PC-9 (cell line): ENCODE data around the gene RAC3. TPM values are rescaled to one million over a fixed set of nuclear protein-coding genes. Genes with fewer than 3 reads are reported as not detected.

Experiments
- BruUV-seq: library from RNA; stranded (reverse); fragments of 400-500 nt; replicated peaks from 2 replicates; lab custom pipeline; 2021; lab: Mats Ljungman, UMichigan
- CTCF ChIA-PET: fragments of 300-600 bp; sonication (Branson Sonifier 250); formaldehyde crosslinking; loops from one replicate; lab custom pipeline; 2022; ENCODE audit warnings: antibody characterized with exemption; lab: Charles Lee
- POLR2A ChIA-PET: fragments of 300-600 bp; sonication (Branson Sonifier 250); formaldehyde crosslinking; loops from one replicate; lab custom pipeline; 2022; ENCODE audit warnings: antibody characterized with exemption; ENCODE audit not compliant: unreplicated experiment; lab: Charles Lee
- DNase-seq, 2 experiments: peaks; one replicate each; pipeline versions ENCODE4 v3.0.0 to v3.0.0-alpha.2; 2015 to 2022; ENCODE audit warnings: mixed read lengths in 1 of 2
- H2AFZ ChIP-seq: fragments of 200-600 bp; sonication (generic); 2 replicates; pipeline ENCODE4 v1.8.1; 2017; ENCODE audit warnings: antibody characterized with exemption
- H3F3A ChIP-seq: fragments of 200-600 bp; sonication (generic); 2 replicates; pipeline ENCODE4 v1.8.1; 2017; ENCODE audit warnings: antibody characterized with exemption, mild to moderate bottlenecking, low read depth; ENCODE audit not compliant: insufficient read depth
- H3K27ac ChIP-seq: fragments of 200-600 bp; sonication (generic); 2 replicates; pipeline ENCODE4 v1.6.1; 2016; ENCODE audit warnings: mixed run types
- H3K27me3 ChIP-seq: fragments of 200-600 bp; sonication (generic); 2 replicates; pipeline ENCODE4 v1.6.1; 2016; ENCODE audit warnings: low read depth, mixed run types; ENCODE audit not compliant: insufficient read depth
- H3K36me3 ChIP-seq: fragments of 200-600 bp; sonication (generic); 2 replicates; pipeline ENCODE4 v1.6.1; 2016; ENCODE audit warnings: low read depth, mixed run types
- H3K4me1 ChIP-seq: fragments of 200-600 bp; sonication (generic); replicated peaks from 2 replicates; pipeline ENCODE4 v1.6.1; 2016; ENCODE audit warnings: mixed run types; ENCODE audit not compliant: insufficient read depth
- H3K4me2 ChIP-seq: fragments of 200-600 bp; sonication (generic); 2 replicates; pipeline ENCODE4 v1.6.1; 2017; ENCODE audit warnings: mixed run types
- H3K4me3 ChIP-seq: fragments of 200-600 bp; sonication (generic); 2 replicates; pipeline ENCODE4 v1.6.1; 2016; ENCODE audit warnings: mixed run types
- H3K79me2 ChIP-seq: fragments of 200-600 bp; sonication (generic); 2 replicates; pipeline ENCODE4 v1.6.1; 2017; ENCODE audit warnings: low read depth, mixed run types
- H3K9me2 ChIP-seq: fragments of 200-600 bp; sonication (generic); 2 replicates; pipeline ENCODE4 v1.8.1; 2017; ENCODE audit warnings: mild to moderate bottlenecking; ENCODE audit not compliant: insufficient read depth
- H3K9me3 ChIP-seq: fragments of 200-600 bp; sonication (generic); 2 replicates; pipeline ENCODE4 v1.8.1; 2016; ENCODE audit warnings: low read depth; ENCODE audit not compliant: insufficient read depth
- H4K20me1 ChIP-seq: fragments of 200-600 bp; sonication (generic); 2 replicates; pipeline ENCODE4 v1.8.1; 2017; ENCODE audit not compliant: insufficient read depth
- EZH2 ChIP-seq: fragments of 200-600 bp; sonication (generic); IDR thresholded peaks from 2 replicates; pipeline ENCODE4 v1.8.0; 2017; ENCODE audit warnings: antibody characterized with exemption, low read depth
- intact Hi-C: fragments of 100-400 bp; cut with micrococcal nuclease; formaldehyde crosslinking; loops from one replicate; pipeline ENCODE4 v1.10.0; 2022; ENCODE audit not compliant: unreplicated experiment
- total RNA-seq: library from RNA; stranded (reverse); gene quantifications from 2 replicates; pipeline ENCODE4 v1.2.3, GENCODE V29; 2021
- TF ChIP-seq, protein P1 (sequence below): fragments of 200-600 bp; sonication (generic); conservative IDR thresholded peaks from 2 replicates; pipeline ENCODE4 v1.6.1; 2017; ENCODE audit warnings: mixed run types, antibody characterized with exemption, mild to moderate bottlenecking, moderate library complexity

The RAC3 gene
- total RNA-seq, 1 experiment from 2014 or later, result 32.3 TPM

DNA sequence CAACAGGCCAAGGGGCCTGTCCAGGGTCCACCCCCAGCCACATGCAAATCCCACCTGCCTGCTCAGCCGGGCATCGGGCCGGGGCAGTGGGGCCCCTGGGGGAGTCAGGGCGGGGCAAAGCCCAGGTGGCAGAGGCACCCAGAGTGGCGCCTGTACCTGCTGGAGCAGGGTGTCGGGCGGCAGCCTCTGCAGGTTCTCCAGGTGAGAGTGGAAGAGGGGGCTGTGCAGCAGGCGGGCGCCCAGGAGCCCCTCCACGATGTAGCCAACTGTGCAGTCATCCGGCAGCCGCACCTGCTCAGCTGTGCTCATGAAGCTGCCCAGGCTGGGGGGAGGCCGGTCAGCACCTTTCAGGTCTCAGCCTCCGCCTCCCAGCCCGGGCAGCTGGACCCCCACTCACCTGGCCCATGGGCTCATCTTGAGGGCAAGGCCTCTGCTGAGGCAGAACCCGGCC lies 18.1 kb downstream of the RAC3 start:
- no peak for DNase-seq
- no peaks in the 10 kb centered on the region for H3K36me3 ChIP-seq
- no peaks in the 10 kb centered on the region for H3K9me2 ChIP-seq
- no peak overlapping the region for H3K4me2 ChIP-seq
- H3F3A ChIP-seq, result no peaks in the 10 kb centered on the region
- no peaks in the 10 kb centered on the region for H3K4me1 ChIP-seq
- no TSS peak for BruUV-seq
- H3K27me3 ChIP-seq, result no peaks in the 10 kb centered on the region
- TF ChIP-seq EZH2, result no peak
- TF ChIP-seq, protein P1, sequence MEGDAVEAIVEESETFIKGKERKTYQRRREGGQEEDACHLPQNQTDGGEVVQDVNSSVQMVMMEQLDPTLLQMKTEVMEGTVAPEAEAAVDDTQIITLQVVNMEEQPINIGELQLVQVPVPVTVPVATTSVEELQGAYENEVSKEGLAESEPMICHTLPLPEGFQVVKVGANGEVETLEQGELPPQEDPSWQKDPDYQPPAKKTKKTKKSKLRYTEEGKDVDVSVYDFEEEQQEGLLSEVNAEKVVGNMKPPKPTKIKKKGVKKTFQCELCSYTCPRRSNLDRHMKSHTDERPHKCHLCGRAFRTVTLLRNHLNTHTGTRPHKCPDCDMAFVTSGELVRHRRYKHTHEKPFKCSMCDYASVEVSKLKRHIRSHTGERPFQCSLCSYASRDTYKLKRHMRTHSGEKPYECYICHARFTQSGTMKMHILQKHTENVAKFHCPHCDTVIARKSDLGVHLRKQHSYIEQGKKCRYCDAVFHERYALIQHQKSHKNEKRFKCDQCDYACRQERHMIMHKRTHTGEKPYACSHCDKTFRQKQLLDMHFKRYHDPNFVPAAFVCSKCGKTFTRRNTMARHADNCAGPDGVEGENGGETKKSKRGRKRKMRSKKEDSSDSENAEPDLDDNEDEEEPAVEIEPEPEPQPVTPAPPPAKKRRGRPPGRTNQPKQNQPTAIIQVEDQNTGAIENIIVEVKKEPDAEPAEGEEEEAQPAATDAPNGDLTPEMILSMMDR, result no peak
- CTCF ChIA-PET, result interaction anchor here (0.6 kb wide), 1 partner anchor 14 kb away, joined by 3 read pairs; no protein-coding TSS in a partner anchor
- no peaks in the 10 kb centered on the region for H3K9me3 ChIP-seq
- POLR2A ChIA-PET, result no interaction called here
- no peak overlapping the region for H3K27ac ChIP-seq
- no peaks in the 10 kb centered on the region for H4K20me1 ChIP-seq
- H3K4me3 ChIP-seq, result no peak overlapping the region
- H3K79me2 ChIP-seq, result peaks cover 13% of the 10 kb centered on the region
- H2AFZ ChIP-seq, result no peak overlapping the region
- intact Hi-C loops, result no loop called here

DNA sequence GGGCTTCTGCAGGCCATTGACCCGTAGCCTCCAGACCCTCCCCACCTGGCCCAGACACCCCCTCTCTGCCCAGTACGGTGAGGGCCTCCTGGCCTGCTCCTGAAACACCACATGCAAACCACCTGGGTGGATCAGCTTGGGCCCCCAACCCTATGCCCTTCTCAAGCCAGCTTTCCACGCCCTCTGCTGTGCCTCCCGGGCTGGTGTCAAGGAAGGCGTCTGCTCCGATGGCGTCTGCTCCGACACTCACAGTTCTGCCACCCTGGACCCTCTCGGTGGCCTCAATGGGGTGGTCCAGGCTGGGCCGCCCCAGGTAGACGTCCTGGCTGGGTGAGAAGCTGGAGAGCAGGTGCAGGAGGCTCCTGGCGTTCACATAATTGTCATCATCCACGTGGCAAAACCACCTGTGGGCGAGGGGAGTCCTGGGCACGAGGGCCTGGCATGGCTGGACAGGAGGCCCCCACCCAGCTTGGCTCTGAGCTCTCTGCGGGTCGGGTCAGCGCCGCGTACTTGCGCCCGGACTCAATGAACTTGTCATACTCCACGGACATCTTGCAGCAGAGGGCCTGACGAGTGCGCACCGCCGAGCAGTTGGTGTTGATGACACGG lies 18.8 kb downstream of the RAC3 start:
- no peak for TF ChIP-seq EZH2
- TF ChIP-seq, protein P1, result no peak
- TSS peak; percentile 23 for BruUV-seq
- CTCF ChIA-PET, result interaction anchor here (0.6 kb wide), 2 partner anchors 14 to 73 kb away, joined by 3 to 12 read pairs; no protein-coding TSS in a partner anchor
- Histone ChIP-seq H3K36me3 (no peaks in the 10 kb centered on the region), H3K9me3 (no peaks in the 10 kb centered on the region), H3K4me1 (no peaks in the 10 kb centered on the region), H3K4me3 (no peak overlapping the region), H3F3A (no peaks in the 10 kb centered on the region), H3K4me2 (peak overlapping the region; percentile 74; the same call in 1 of the 2 replicates), H3K27ac (no peak overlapping the region), H3K79me2 (peaks cover 13% of the 10 kb centered on the region), H2AFZ (no peak overlapping the region), H4K20me1 (no peaks in the 10 kb centered on the region), H3K9me2 (no peaks in the 10 kb centered on the region), H3K27me3 (no peaks in the 10 kb centered on the region)
- POLR2A ChIA-PET, result no interaction called here
- intact Hi-C loops, result no loop called here
- no peak for DNase-seq

DNA sequence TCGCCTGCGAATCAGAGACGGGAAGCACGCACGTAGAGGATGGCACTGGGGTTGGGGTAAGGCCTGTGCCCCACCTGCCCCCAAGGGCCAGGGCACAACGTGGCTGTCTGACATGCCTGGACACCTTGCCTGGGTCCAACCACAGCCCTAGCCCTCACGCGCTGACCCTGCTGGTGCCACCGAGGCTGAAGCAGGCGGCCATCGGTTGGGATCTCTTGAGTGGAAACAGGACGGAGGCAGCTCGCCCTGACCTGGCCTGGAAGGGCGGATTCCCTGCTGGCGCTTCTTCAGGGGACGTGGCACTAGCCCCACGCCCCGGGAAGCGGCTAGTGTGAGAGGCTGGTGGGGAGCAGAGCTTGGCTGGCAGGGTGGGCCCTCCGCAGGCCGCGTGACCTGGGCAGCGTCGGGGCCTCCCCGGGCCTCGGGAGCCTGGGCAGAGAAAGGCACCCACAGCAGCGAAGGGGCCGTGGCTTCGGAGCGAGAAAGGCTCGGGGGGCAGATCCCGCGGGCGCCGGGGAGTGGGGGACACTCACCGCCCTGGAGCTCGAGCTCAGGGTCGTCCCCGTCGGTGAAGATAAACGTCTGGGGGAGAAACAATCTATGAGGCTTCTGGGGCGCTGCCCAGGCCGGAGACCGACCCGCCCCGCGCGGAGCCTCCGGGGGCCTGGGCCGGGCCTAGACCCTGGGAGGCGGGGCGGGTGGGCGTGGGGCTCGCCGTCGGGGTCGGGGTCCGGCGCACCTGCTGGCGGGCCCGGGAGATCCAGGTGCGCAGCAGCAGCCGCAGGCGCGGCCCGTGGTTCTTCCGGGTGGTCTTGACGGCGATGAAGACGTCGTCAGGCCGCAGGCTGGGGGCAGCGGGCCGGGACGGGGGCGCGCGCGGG lies 19.5 kb downstream of the RAC3 start:
- intact Hi-C loops, result no loop called here

More for the DNA sequence above, 19.5 kb downstream of the RAC3 start:
- no TSS peak for BruUV-seq
- H3K9me2 ChIP-seq, result no peaks in the 10 kb centered on the region
- ChIA-PET CTCF (interaction anchor here (0.7 kb wide), 1 partner anchor 29 kb away, joined by 3 read pairs; the partner anchor contains the start of gene CENPX), POLR2A (no interaction called here)
- no peaks in the 10 kb centered on the region for H3K9me3 ChIP-seq
- H2AFZ ChIP-seq, result no peak overlapping the region
- H3K79me2 ChIP-seq, result peaks cover 13% of the 10 kb centered on the region
- no peaks in the 10 kb centered on the region for H4K20me1 ChIP-seq
- no peak for DNase-seq
- no peak overlapping the region for H3K27ac ChIP-seq
- TF ChIP-seq, protein P1, result no peak
- no peak for TF ChIP-seq EZH2
- H3K4me2 ChIP-seq, result peak overlapping the region; percentile 74
- peak overlapping the region; percentile 54; the same call in 1 of the 2 replicates for H3K4me3 ChIP-seq
- H3K36me3 ChIP-seq, result no peaks in the 10 kb centered on the region
- H3F3A ChIP-seq, result no peaks in the 10 kb centered on the region
- H3K27me3 ChIP-seq, result no peaks in the 10 kb centered on the region
- no peaks in the 10 kb centered on the region for H3K4me1 ChIP-seq
